Suprapubic skin (tissue), 3 donors: ENCODE measurements around the gene SLC25A22.

Experiments used
- CTCF ChIP-seq, 2 donors: fragments of 200-600 bp in 1 of 2; fragments of 450-650 bp in 1 of 2; sonication (generic) in 1 of 2; IDR thresholded peaks; one replicate each; pipeline ENCODE4 v1.5.1; 2016 to 2019; ENCODE audit warnings: antibody characterized with exemption in 2 of 2, mild to moderate bottlenecking in 1 of 2, moderate library complexity in 1 of 2
- POLR2AphosphoS5 ChIP-seq, 3 donors: sonication (generic); formaldehyde crosslinking; IDR thresholded peaks; one replicate each; pipeline ENCODE4 v1.6.1; 2017; ENCODE audit warnings: antibody characterized with exemption in 3 of 3

GRCh38 chr11:843086-843734 is 45.1 kb upstream of the SLC25A22 start:
- peak in 1 of 2 donors; percentile 11 for TF ChIP-seq CTCF (IDR thresholded peaks at IDR 0.05)
- no peak for TF ChIP-seq POLR2AphosphoS5 (IDR thresholded peaks at IDR 0.05)
